Activated naive CD8-positive, alpha-beta T cell treated with anti-CD3 and anti-CD28 coated beads for 36 hours (primary cell): ENCODE measurements around the gene ZNHIT1. TPM values are rescaled to one million over a fixed set of nuclear protein-coding genes. Genes with fewer than 3 reads are reported as not detected.
A peak's percentile ranks its signal among the peaks of the same experiment; 100 is the strongest.
"Not testable (repeated sequence)": the region's sequence is repeated elsewhere in the genome, so short reads cannot be mapped to it uniquely, and the experiment has no call there.

Experiments used
- DNase-seq: peaks from one replicate; pipeline ENCODE4 v3.0.0; 2021
- H3K27ac Mint-ChIP-seq: one replicate; pipeline ENCODE4 v1.8.0; 2022; ENCODE audit warnings: mild to moderate bottlenecking, moderate library complexity, mixed read lengths
- H3K27me3 Mint-ChIP-seq: one replicate; pipeline ENCODE4 v1.8.0; 2022; ENCODE audit warnings: mild to moderate bottlenecking, mixed read lengths
- H3K36me3 Mint-ChIP-seq: one replicate; pipeline ENCODE4 v1.8.0; 2021; ENCODE audit warnings: mild to moderate bottlenecking, mixed read lengths
- H3K4me1 Mint-ChIP-seq: one replicate; pipeline ENCODE4 v1.8.0; 2021; ENCODE audit warnings: mixed read lengths
- H3K4me3 Mint-ChIP-seq: one replicate; pipeline ENCODE4 v1.8.0; 2022; ENCODE audit warnings: mild to moderate bottlenecking, moderate library complexity, mixed read lengths
- H3K9me3 Mint-ChIP-seq: one replicate; pipeline ENCODE4 v1.8.0; 2022; ENCODE audit warnings: mixed read lengths
- total RNA-seq, 2 experiments: library from RNA; stranded (reverse); gene quantifications; one replicate each; pipeline ENCODE4 v1.2.3, GENCODE V29; 2021

The ZNHIT1 gene
- total RNA-seq, 2 experiments from 2014 or later: 37.3 to 38.5 TPM

GRCh38 chr7:101202603-101202918, 15.4 kb upstream of the ZNHIT1 start:
- Mint-ChIP-seq H3K27ac (no peak overlapping the region), H3K4me1 (peaks cover 7% of the 10 kb centered on the region), H3K27me3 (peaks cover 43% of the 10 kb centered on the region), H3K36me3 (peaks cover 4% of the 10 kb centered on the region), H3K9me3 (no peaks in the 10 kb centered on the region), H3K4me3 (no peak overlapping the region)
- DNase-seq: no peak

- H3K36me3 Mint-ChIP-seq, H3K4me1 Mint-ChIP-seq, H3K27ac Mint-ChIP-seq, DNase-seq, H3K4me3 Mint-ChIP-seq, H3K9me3 Mint-ChIP-seq: not testable (repeated sequence)
- peaks cover 43% of the 10 kb centered on the region for H3K27me3 Mint-ChIP-seq
These were observed 13.9 kb upstream of the ZNHIT1 start for GRCh38 chr7:101203740-101204738.

GRCh38 chr7:101205901-101206664, 11.9 kb upstream of the ZNHIT1 start:
- Mint-ChIP-seq H3K27me3 (peaks cover 27% of the 10 kb centered on the region), H3K27ac (no peak overlapping the region), H3K4me3 (no peak overlapping the region), H3K9me3 (no peaks in the 10 kb centered on the region), H3K4me1 (peaks cover under 1% of the 10 kb centered on the region), H3K36me3 (peaks cover 4% of the 10 kb centered on the region)
- DNase-seq: no peak

- H3K27ac Mint-ChIP-seq: no peak overlapping the region
- H3K4me3 Mint-ChIP-seq: no peak overlapping the region
- no peaks in the 10 kb centered on the region for H3K4me1 Mint-ChIP-seq
- peaks cover 22% of the 10 kb centered on the region for H3K27me3 Mint-ChIP-seq
- H3K36me3 Mint-ChIP-seq: peaks cover 4% of the 10 kb centered on the region
- no peaks in the 10 kb centered on the region for H3K9me3 Mint-ChIP-seq
- DNase-seq: no peak
These were observed 11.3 kb upstream of the ZNHIT1 start for GRCh38 chr7:101206665-101207042.

- H3K27me3 Mint-ChIP-seq: peaks cover 15% of the 10 kb centered on the region
- no peaks in the 10 kb centered on the region for H3K4me1 Mint-ChIP-seq
- DNase-seq: no peak
- no peak overlapping the region for H3K4me3 Mint-ChIP-seq
- no peaks in the 10 kb centered on the region for H3K9me3 Mint-ChIP-seq
- H3K27ac Mint-ChIP-seq: no peak overlapping the region
- H3K36me3 Mint-ChIP-seq: peaks cover 4% of the 10 kb centered on the region
These were observed 10.5 kb upstream of the ZNHIT1 start for GRCh38 chr7:101207459-101207858.

- H3K4me3 Mint-ChIP-seq: no peak overlapping the region
- H3K9me3 Mint-ChIP-seq: no peaks in the 10 kb centered on the region
- H3K36me3 Mint-ChIP-seq: peaks cover 4% of the 10 kb centered on the region
- peaks cover 6% of the 10 kb centered on the region for H3K27me3 Mint-ChIP-seq
- no peaks in the 10 kb centered on the region for H3K4me1 Mint-ChIP-seq
- DNase-seq: no peak
- H3K27ac Mint-ChIP-seq: no peak overlapping the region
These were observed 9.2 kb upstream of the ZNHIT1 start for GRCh38 chr7:101208794-101209193.

- Mint-ChIP-seq H3K4me3 (no peak overlapping the region), H3K9me3 (no peaks in the 10 kb centered on the region), H3K4me1 (no peaks in the 10 kb centered on the region), H3K36me3 (peaks cover 4% of the 10 kb centered on the region), H3K27me3 (no peaks in the 10 kb centered on the region), H3K27ac (no peak overlapping the region)
- DNase-seq: no peak
These were observed 7.8 kb upstream of the ZNHIT1 start for GRCh38 chr7:101210143-101210542.

- Mint-ChIP-seq H3K4me1 (peaks cover 6% of the 10 kb centered on the region), H3K36me3 (peaks cover 4% of the 10 kb centered on the region), H3K27me3 (no peaks in the 10 kb centered on the region), H3K4me3 (no peak overlapping the region), H3K9me3 (no peaks in the 10 kb centered on the region), H3K27ac (no peak overlapping the region)
- DNase-seq: no peak
These were observed 6.5 kb upstream of the ZNHIT1 start for GRCh38 chr7:101211501-101211900.

GRCh38 chr7:101212014-101212413, 6.0 kb upstream of the ZNHIT1 start:
- Mint-ChIP-seq H3K36me3 (peaks cover 7% of the 10 kb centered on the region), H3K9me3 (no peaks in the 10 kb centered on the region), H3K4me1 (peaks cover 9% of the 10 kb centered on the region), H3K27ac (no peak overlapping the region), H3K27me3 (no peaks in the 10 kb centered on the region), H3K4me3 (no peak overlapping the region)
- no peak for DNase-seq

- Mint-ChIP-seq H3K4me1 (peaks cover 27% of the 10 kb centered on the region), H3K27ac (peak overlapping the region; percentile 51), H3K4me3 (peak overlapping the region; percentile 94), H3K27me3 (no peaks in the 10 kb centered on the region), H3K36me3 (peaks cover 7% of the 10 kb centered on the region), H3K9me3 (no peaks in the 10 kb centered on the region)
- no peak for DNase-seq
These were observed 1.7 kb upstream of the ZNHIT1 start for GRCh38 chr7:101216001-101216859.

GRCh38 chr7:101216860-101217387, 1.0 kb upstream of the ZNHIT1 start:
- peak; percentile 18 for DNase-seq
- Mint-ChIP-seq H3K4me3 (peak overlapping the region; percentile 94), H3K27ac (peak overlapping the region; percentile 51), H3K4me1 (peaks cover 30% of the 10 kb centered on the region), H3K9me3 (no peaks in the 10 kb centered on the region), H3K36me3 (peaks cover 9% of the 10 kb centered on the region), H3K27me3 (no peaks in the 10 kb centered on the region)

- no peak for DNase-seq
- Mint-ChIP-seq H3K27me3 (no peaks in the 10 kb centered on the region), H3K36me3 (peaks cover 21% of the 10 kb centered on the region), H3K4me3 (peak overlapping the region; percentile 94), H3K4me1 (peaks cover 33% of the 10 kb centered on the region), H3K27ac (peak overlapping the region; percentile 82), H3K9me3 (no peaks in the 10 kb centered on the region)
These were observed 516 bp downstream of the ZNHIT1 start for GRCh38 chr7:101218236-101219125.

- Mint-ChIP-seq H3K4me1 (peaks cover 33% of the 10 kb centered on the region), H3K36me3 (peaks cover 26% of the 10 kb centered on the region), H3K9me3 (no peaks in the 10 kb centered on the region), H3K27me3 (no peaks in the 10 kb centered on the region), H3K4me3 (no peak overlapping the region), H3K27ac (no peak overlapping the region)
- no peak for DNase-seq
These were observed 2.3 kb downstream of the ZNHIT1 start for GRCh38 chr7:101220295-101220694.
